UCSD-AML1 (cell line): ENCODE measurements around the gene EIF2S3B.
"Not testable (repeated sequence)": the region's sequence is repeated elsewhere in the genome, so short reads cannot be mapped to it uniquely, and the experiment has no call there.

ENCODE experiments used
- DNase-seq: peaks from one replicate; lab custom pipeline; 2025; ENCODE audit not compliant: unreplicated experiment; lab: John Stamatoyannopoulos, UW

The EIF2S3B gene

DNA sequence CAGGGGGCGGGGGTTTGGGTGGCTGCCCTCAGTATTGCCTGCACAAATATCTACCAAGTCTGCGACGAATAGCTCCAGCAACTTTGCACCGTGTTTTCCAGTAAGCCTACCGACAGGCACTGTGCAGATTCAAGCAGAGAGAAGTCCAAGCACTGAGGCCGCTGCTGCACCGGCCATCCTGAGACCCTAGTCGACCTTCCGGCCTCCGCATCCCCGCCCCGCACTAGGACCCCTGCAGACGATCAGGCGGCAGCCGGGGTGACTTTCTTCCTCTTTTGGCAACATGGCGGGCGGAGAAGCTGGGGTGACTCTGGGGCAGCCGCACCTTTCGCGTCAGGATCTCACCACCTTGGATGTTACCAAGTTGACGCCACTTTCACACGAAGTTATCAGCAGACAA is at the start of gene EIF2S3B:
EIF2S3B (plus strand) TSS at position 271 of the 400 bp plus-strand sequence; CDS start at position 284, 13 bp downstream.
- no peak for DNase-seq

DNA sequence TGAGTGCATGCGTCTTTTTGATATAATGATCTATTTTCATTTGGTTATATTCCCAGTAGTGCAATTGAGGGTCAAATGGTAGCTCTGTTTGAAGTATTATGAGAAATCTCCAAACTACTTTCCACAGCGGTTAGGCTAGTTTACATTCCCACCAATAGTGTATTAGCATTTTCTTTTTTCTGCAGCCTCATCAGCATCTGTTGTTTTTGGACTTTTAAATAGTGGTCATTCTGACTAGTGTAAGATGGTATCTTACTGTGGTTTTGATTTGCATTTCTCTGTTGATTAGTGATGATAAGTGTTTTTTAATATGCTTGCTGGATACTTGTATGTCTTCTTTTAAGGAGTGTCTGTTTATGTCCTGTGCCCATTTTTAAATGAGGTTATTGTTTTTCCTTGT is 48.8 kb upstream of the EIF2S3B start:
- no peak for DNase-seq

DNA sequence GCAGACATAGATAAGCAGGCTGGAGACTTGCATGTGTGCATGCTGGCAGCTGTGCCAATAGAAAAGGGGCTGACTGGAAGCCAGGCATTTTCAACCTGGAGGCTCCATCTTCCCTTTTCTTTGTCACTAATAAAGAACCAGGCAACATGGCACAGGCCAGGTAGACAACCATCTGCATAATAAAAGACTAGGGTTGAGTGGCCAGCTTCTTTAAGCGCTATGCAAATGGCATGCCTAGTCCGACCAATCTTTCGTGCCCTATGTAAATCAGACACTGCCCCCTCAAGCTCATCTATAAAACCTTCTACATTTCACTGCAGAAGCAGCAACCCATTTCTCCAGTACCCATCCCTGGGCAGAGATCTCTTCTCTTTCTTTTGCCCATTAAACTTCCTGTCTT is 47.9 kb upstream of the EIF2S3B start:
- no peak for DNase-seq

DNA sequence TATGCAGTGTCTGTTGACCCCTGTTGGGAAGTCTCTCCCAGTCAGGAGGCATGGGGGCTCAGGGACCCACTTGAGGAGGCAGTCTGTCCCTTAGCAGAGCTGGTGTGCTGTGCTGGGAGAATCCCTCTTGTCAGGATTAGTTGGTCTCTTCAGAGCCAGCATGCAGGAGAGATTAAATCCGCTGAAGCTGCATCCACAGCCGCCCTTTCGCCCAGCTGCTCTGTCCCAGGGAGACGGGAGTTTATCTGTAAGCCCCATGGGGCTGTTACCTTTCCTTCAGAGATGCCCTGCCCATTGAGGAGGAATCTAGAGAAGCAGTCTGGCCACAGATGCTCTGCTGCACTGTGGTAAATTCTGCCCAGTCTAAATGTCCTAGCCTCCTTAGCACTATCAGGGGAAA is 39.4 kb upstream of the EIF2S3B start:
- no peak for DNase-seq

DNA sequence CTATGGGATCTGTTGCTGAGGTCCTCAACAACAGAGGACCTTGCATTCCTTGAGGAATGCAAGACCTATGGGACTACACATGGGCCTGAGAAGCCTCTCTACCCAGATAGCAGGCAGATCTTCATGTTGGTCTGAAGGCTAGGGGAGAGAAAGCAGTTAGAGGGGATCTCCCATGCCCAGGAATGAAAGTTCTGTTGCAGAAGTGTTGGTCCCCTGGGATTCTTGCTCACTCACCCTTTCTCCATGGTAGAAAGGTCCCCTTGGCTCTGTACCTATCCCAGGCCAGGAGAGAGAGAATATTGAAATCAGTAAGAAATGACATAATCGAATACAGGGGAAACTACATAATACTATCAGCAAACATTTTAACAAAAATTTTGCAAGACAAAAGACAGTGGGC is 36.0 kb upstream of the EIF2S3B start:
- DNase-seq, result no peak

DNA sequence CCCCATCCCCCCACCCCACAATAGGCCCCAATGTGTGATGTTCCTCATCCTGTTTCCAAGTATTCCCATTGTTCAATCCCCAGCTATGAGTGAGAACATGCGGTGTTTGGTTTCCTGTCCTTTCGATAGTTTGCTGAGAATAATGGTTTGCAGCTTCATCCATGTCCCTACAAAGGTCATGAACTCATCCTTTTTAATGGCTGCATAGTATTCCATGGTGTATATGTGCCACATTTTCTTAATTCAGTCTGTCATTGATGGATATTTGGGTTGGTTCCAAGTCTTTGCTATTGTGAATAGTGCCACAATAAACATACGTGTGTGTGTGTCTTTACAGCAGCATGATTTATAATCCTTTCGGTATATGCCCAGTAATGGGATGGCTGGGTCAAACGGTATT is 32.9 kb upstream of the EIF2S3B start:
- not testable (repeated sequence) for DNase-seq

DNA sequence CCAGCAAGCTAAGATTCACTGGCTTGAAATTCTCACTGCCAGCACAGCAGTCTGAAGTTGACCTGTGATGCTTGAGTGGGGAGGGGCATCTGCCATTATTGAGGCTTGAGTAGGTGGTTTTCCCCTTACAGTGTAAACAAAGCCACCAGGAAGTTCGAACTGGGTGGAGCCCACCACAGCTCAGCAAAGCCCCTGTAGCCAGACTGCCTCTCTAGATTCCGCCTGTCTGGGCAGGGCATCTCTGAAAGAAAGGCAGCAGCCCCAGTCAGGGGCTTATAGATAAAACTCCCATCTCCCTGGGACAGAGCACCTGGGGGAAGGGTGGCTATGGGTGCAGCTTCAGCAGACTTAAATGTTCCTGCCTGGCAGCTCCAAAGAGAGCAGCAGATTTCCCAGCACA is 23.8 kb upstream of the EIF2S3B start:
- not testable (repeated sequence) for DNase-seq

DNA sequence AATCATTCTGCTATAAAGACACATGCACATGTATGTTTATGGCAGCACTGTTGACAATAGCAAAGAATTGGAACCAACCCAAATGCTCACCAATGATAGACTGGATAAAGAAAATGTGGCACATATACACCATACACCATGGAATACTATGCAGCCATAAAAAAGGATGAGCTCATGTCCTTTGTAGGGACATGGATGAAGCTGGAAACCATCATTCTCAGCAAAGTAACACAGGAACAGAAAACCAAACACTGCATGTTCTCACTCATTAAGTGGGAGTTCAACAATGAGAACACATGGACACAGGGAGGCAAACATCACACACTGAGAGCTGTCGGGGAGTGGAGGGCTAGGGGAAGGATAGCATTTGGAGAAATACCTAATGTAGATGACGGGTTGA is 18.4 kb upstream of the EIF2S3B start:
- not testable (repeated sequence) for DNase-seq

DNA sequence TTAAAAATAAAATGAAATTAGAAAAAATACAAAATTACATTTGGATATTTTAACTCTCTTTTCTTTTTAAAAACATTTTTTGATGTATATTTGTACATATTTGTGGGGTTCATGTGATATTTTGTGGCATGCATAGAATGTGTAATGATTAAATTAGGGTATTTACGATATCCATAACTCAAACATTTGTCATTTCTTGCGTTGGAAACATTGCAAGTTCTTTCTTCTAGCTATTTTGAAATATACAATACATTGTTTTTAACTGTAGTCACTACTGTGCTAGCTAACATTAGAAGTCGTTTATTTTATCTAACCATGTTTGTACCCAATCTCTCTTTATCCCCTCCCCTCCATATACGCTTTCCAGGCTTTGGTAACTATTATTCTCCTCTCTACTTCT is 13.9 kb upstream of the EIF2S3B start:
- no peak for DNase-seq

DNA sequence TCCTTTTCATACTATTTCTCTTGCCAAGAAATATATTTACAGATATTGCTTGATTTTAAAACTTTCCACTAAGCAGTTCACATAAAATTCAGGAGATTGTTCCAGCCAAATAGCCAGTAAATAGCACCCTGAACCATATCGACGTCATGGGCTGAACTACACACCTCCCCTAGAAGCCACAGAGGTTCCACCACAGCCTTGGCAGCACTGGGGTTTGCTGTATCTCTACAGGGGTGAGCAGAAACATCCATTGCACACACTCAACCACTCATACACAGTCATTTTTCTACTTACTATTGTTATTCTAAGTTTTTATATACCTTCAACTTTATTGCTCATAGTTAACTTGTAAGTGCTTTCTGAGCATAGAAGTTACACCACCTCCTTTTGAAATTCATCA is 8.1 kb upstream of the EIF2S3B start:
- DNase-seq, result no peak

DNA sequence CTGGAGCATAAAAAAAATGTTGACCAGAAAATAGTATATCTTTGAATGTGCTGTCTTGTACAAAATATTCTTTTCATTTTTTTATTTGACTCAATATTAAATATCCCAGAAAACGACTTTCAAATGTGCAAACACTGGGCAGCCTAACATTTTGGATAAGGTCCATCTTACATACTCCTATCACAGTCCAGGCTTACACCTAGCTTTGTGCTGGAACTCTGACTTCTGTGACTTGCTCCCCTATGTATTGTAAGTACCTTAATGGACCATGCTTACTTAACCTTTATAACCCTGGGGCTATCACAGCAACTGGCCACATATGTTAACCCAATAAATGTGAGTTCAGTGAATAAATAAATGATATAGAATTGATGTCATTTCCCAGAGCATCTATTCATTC is 7.6 kb upstream of the EIF2S3B start:
- no peak for DNase-seq

DNA sequence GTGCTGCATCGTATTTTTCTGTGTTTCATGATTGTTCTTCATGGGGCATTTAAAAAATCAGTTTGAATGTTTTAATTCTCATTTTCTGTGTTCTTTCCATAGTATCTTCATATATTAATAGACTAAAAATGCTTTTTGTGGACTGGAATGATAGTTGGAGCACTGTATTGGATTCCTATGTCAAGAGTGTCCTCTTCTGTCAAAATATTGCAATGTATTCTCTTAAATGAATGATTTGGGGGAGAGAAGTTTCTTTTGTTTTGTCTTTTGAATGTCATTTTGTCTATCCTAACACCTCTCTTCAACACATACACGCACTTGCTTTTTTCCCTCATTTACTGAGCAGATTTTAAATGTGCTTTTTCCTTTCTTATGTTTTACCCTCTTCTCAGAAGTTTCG is 4.7 kb upstream of the EIF2S3B start:
- no peak for DNase-seq

DNA sequence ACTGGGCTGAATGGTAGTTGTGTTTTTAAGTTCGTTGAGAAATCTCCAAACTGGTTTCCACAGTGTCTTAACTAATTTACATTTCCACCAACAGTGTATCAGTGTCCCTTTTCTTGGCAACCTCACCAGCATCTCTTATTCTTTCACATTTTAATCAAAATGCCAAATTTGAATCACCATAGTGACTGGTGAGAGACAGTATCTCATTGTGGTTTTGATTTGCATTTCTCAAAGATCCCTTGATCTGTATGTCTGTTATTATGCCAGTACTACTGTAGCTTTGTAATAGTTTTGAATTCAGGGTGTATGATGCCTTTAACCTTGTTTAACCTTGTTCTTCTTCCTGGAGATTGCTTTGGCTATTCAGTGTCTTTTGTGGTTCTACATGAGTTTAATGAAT is 2.2 kb upstream of the EIF2S3B start:
- no peak for DNase-seq

DNA sequence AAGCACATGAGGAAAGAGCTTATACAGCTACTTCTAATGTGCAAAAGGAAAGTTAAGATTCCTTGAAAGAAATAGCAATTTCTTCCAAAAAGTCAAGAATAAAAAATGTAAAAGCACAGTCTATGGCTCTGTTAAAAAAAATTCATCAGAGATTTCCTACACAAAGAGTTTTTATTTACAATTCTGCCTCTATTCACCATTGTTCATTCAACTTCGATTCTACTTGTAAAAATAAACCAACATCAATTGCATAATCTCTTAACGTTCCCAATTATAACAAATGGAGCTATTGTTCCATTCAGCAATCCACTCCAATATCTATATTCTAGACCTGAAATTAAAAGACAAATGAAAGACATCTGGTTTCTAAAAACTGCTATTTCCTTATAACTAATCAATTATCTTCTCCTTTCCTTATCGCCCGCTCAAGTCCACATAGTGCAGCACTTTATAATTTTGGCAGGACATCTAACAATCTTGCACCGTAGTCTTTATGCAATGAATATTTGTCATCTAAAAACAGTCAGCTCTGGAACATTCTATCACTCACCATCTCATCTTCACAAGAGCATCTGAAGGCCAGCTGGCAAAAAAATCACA is 6.2 kb downstream of the EIF2S3B start:
- DNase-seq, result no peak

DNA sequence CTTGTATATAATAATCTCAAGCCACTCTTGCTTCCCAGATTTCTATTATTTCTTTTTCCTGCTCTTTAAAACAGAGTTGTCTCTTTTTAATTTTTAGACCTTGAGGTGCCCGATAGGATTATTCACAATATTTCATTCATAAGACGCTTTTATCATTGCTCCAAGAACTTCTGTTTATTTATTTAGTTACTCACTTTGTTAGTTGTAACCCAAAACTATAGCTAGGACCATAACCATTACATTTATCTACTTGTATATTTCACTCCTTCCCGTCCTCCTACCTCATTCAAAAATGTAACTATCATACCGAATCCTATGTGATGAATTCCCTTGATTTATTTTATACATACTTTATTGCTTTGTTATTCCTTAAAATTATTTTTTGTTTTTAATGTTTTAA is 7.1 kb downstream of the EIF2S3B start:
- no peak for DNase-seq

DNA sequence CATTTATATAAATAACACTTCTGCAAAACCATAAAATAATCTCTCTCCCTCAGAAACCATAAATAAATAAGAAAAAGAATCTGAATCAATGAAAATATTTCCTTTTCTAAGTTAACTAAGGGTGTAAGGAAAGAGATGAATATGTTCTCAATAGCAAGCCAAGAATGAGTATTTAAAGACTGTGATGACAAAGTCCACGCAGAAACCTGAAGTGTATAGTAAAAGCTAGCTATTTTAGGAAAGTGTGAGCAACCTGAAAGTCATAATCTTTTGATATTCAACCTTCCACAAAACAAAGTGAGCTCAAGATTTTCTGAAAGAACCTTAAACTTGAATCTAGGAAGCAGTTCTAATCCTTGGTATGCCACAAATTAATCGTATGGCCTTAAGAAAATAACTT is 15.9 kb downstream of the EIF2S3B start:
- DNase-seq, result no peak

DNA sequence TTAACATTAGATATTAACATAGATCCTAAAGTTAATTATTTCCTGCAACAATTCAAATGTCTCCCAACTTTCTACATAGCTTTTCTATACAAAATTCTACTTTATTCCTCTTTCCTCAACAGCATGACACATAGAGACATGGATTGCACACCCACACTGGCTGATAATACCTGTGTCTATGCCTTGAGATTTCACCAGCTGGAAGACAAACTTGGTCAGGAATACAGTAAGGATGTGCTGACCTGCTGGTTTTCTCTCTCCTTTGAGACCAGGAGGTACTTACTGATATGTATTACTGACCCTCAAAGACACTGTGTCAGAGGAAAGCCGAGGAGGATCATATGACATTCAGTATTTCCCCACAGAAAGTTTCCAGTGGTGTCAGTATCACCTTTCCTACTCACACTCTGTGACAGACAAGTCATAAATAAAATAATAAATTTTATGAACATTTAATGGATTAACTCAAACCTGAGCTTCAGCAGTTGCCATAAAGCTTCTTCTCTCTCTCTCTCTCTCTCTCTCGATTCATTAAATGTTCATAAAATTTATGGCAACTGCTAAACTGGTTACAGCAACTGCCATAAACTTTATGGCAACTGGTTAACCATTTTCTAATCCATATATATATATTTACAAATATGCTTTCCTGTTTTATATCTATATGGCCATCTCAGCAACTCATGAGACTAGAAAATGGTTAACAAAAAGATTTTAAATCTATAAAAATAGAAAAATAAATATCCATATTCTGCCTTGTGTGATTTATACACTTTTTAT is 22.7 kb downstream of the EIF2S3B start:
- no peak for DNase-seq

DNA sequence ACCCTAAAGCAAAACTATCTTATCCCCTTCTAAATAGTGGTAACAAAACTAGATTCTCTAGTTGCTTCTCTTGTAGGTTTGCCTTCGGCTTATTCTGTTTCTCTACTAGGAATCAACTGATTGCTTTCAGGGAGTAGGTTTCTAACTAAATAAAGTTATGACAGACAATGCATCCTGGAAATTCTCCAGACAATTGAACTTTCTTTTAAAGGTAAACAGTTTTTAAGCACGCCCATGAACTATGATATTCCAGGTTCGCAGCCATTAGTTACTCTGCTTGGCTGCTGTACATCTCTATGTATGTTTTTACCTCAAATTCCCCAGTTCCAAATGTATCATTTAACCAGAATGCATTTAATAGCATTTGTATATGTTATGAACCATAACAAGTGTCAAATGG is 23.9 kb downstream of the EIF2S3B start:
- DNase-seq, result no peak

DNA sequence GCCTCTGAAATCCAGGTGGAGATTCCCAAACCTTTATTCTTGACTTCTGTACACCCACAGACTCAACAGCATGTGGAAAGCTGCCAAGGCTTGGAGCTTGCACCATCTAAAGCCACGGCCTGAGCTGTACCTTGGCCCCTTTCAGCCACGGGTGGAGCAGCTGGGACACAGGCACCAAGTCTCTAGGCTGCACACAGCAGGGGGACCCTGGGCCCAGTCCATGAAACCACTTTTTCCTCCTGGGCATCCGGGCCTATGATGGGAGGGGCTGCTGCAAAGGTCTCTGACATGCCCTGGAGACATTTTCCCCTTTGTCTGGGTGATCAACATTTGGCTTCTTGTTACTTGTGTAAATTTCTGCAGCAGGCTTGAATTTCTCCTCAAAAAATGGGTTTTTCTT is 32.0 kb downstream of the EIF2S3B start:
- DNase-seq, result no peak

DNA sequence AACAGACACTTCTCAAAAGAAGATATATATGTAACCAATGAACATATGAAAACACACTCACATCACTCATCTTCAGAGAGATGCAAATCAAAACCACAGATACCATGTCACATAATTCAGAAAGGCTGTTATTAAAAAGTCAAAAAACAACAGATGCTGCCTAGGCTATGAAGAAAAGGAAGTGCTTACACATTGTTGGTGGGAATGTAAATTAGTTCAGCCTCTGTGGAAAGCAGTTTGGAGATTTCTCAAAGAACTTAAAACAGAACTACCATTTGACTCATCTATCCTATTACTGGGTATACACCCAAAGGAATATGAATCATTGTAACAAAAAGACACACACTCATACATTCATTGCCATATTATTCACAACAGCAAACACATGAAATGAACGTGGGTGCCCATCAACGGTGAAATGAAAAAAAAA is 35.1 kb downstream of the EIF2S3B start:
- DNase-seq, result no peak

DNA sequence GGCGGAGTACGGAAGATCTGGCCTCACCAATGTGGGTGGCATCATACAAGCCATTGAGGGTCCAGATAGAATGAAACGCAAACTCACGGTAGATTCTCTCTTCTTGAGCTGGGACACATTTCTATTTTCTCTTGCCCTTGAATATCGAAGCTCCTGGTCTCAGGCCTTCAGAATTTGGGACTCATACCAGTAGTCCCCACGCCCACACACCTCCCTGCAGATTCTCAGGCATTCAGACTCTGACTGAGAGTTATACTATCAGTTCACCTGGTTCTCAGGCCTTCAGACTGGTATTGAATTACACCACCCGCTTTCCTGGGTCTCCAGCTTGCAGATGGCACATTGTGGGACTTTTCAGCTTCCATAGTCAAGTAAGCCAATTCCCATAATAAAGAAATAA is 37.8 kb downstream of the EIF2S3B start:
- no peak for DNase-seq

DNA sequence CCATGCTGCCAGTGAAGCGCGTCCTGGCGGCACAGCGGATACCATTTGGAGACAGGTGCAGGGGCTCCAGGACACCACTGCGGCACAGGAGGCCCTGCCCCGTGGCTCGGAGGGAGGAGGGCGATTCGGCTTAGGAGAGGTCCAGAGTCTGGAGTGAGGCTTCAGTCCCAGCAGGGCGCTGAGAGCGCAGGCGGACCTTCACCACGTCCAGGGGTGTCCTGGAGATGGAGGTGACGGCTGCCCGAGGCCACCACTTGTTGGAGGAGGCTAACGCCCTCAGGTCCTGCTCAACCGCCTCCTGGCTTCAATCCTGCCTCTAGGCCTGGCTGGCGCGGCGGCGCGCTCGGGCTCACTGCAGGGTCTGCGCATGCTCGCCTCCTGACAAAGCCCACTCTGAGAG is 45.7 kb downstream of the EIF2S3B start:
- DNase-seq, result no peak

DNA sequence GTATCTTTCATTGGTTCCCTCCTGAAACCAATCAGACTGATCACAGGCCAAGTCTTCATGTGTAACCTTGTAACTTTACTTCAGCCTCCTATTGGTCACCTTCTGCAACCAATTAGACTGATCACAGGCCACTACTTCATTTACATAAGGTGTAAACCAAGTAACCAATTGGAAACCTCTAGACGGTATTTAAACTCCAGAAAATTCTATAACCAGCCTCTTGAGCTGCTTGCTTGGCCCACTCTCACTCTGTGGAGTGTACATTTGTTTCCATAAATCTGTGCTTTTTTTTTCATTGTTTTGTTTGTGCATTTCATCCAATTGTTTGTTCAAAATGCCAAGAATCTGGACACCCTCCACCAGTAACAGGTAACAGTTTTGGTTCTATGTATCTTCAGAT is 47.5 kb downstream of the EIF2S3B start:
- DNase-seq, result no peak
